Ecto neural progenitor cell (in vitro differentiated cells): ENCODE measurements around the gene CD59.
"Not testable (repeated sequence)": the region's sequence is repeated elsewhere in the genome, so short reads cannot be mapped to it uniquely, and the experiment has no call there.

ENCODE experiments used
- DNase-seq: peaks from one replicate; pipeline ENCODE4 v3.0.0-alpha.2; 2018; ENCODE audit warnings: low spot score

The CD59 gene

GRCh38 chr11:33692541-33692940 lies 43.7 kb downstream of the CD59 start:
- DNase-seq: no peak

- DNase-seq: no peak
Observed at GRCh38 chr11:33692013-33692504, 44.2 kb downstream of the CD59 start.

- DNase-seq: no peak
Observed at GRCh38 chr11:33691066-33691864, 45.0 kb downstream of the CD59 start.

GRCh38 chr11:33690290-33691065 lies 45.7 kb downstream of the CD59 start:
- DNase-seq: no peak

GRCh38 chr11:33689501-33689900 lies 46.7 kb downstream of the CD59 start:
- no peak for DNase-seq

- DNase-seq: no peak
Observed at GRCh38 chr11:33689085-33689484, 47.1 kb downstream of the CD59 start.

- no peak for DNase-seq
Observed at GRCh38 chr11:33687733-33688479, 48.3 kb downstream of the CD59 start.

- no peak for DNase-seq
Observed at GRCh38 chr11:33685082-33685481, 51.1 kb downstream of the CD59 start.

- no peak for DNase-seq
Observed at GRCh38 chr11:33684003-33684706, 52.1 kb downstream of the CD59 start.

- no peak for DNase-seq
Observed at GRCh38 chr11:33682446-33682845, 53.8 kb downstream of the CD59 start.

- no peak for DNase-seq
Observed at GRCh38 chr11:33682019-33682418, 54.2 kb downstream of the CD59 start.

- DNase-seq: not testable (repeated sequence)
Observed at GRCh38 chr11:33678616-33679015, 57.6 kb downstream of the CD59 start.

- DNase-seq: no peak
Observed at GRCh38 chr11:33674035-33674814, 62.0 kb downstream of the CD59 start.

GRCh38 chr11:33672273-33672672 lies 64.0 kb downstream of the CD59 start:
- no peak for DNase-seq

- DNase-seq: no peak
Observed at GRCh38 chr11:33670250-33671011, 65.8 kb downstream of the CD59 start.

- DNase-seq: no peak
Observed at GRCh38 chr11:33669598-33670249, 66.5 kb downstream of the CD59 start.

- no peak for DNase-seq
Observed at GRCh38 chr11:33668951-33669596, 67.1 kb downstream of the CD59 start.

GRCh38 chr11:33668468-33668825 lies 67.8 kb downstream of the CD59 start:
- no peak for DNase-seq

GRCh38 chr11:33667819-33668467 lies 68.3 kb downstream of the CD59 start:
- no peak for DNase-seq
